H9 (cell line): ENCODE measurements around the gene NCS1. TPM values are rescaled to one million over a fixed set of nuclear protein-coding genes. Genes with fewer than 3 reads are reported as not detected.

Experiments used
- DNase-seq: peaks from one replicate; pipeline ENCODE4 v3.0.0-alpha.2; 2017
- H2AFZ ChIP-seq: one replicate; pipeline ENCODE4 v1.6.1; 2013; ENCODE audit warnings: mild to moderate bottlenecking, low read length, control low read depth, moderate library complexity
- H2AK5ac ChIP-seq: 2 replicates; pipeline ENCODE4 v1.6.1; 2013; ENCODE audit warnings: low read length, control low read depth, mixed read lengths; ENCODE audit not compliant: insufficient read length
- H2BK120ac ChIP-seq: one replicate; pipeline ENCODE4 v1.6.1; 2013; ENCODE audit warnings: low read depth, mild to moderate bottlenecking, low read length, control low read depth, inconsistent platforms; ENCODE audit not compliant: poor library complexity, severe bottlenecking
- H2BK12ac ChIP-seq: 2 replicates; pipeline ENCODE4 v1.6.1; 2013; ENCODE audit warnings: low read length, control low read depth, mixed read lengths, low read depth; ENCODE audit not compliant: insufficient read length
- H2BK15ac ChIP-seq: 2 replicates; pipeline ENCODE4 v1.6.1; 2013; ENCODE audit warnings: low read depth, low read length, control low read depth
- H2BK20ac ChIP-seq: one replicate; pipeline ENCODE4 v1.6.1; 2013; ENCODE audit warnings: low read depth, mild to moderate bottlenecking, low read length, control low read depth, inconsistent platforms; ENCODE audit not compliant: poor library complexity, severe bottlenecking
- H2BK5ac ChIP-seq: 2 replicates; pipeline ENCODE4 v1.6.1; 2013; ENCODE audit warnings: low read length, control low read depth, mixed read lengths; ENCODE audit not compliant: insufficient read length
- H3K14ac ChIP-seq: 2 replicates; pipeline ENCODE4 v1.6.1; 2013; ENCODE audit warnings: low read length, control low read depth; ENCODE audit not compliant: insufficient read depth
- H3K18ac ChIP-seq: 2 replicates; pipeline ENCODE4 v1.6.1; 2013; ENCODE audit warnings: low read depth, mild to moderate bottlenecking, mixed read lengths, low read length, control low read depth; ENCODE audit not compliant: insufficient read length
- H3K23ac ChIP-seq: 2 replicates; pipeline ENCODE4 v1.6.1; 2013; ENCODE audit warnings: low read length, control low read depth, mixed read lengths, low read depth; ENCODE audit not compliant: insufficient read length
- H3K23me2 ChIP-seq: 2 replicates; pipeline ENCODE4 v1.6.1; 2013; ENCODE audit warnings: low read depth, mild to moderate bottlenecking, mixed read lengths, low read length, control low read depth; ENCODE audit not compliant: insufficient read length, poor library complexity, severe bottlenecking
- H3K27ac ChIP-seq: 2 replicates; pipeline ENCODE4 v1.5.1; 2013; ENCODE audit warnings: low read length, control low read depth, mixed read lengths, low read depth; ENCODE audit not compliant: insufficient read length
- H3K27me3 ChIP-seq: 2 replicates; pipeline ENCODE4 v1.6.1; 2013; ENCODE audit warnings: low read length, control low read depth, inconsistent platforms; ENCODE audit not compliant: insufficient read depth
- H3K4ac ChIP-seq: 2 replicates; pipeline ENCODE4 v1.6.1; 2013; ENCODE audit warnings: low read depth, mild to moderate bottlenecking, control low read depth, inconsistent platforms, low read length, moderate library complexity
- H3K4me1 ChIP-seq: 2 replicates; pipeline ENCODE4 v1.6.1; 2013; ENCODE audit warnings: low read length, control low read depth, inconsistent platforms; ENCODE audit not compliant: insufficient read depth
- H3K4me2 ChIP-seq: 2 replicates; pipeline ENCODE4 v1.6.1; 2013; ENCODE audit warnings: low read length, control low read depth, mixed read lengths; ENCODE audit not compliant: insufficient read length, insufficient read depth
- H3K56ac ChIP-seq: 2 replicates; pipeline ENCODE4 v1.6.1; 2013; ENCODE audit warnings: low read depth, mild to moderate bottlenecking, mixed read lengths, low read length, control low read depth; ENCODE audit not compliant: insufficient read length
- H3K79me1 ChIP-seq: 2 replicates; pipeline ENCODE4 v1.6.1; 2013; ENCODE audit warnings: low read depth, mild to moderate bottlenecking, moderate library complexity, low read length, control low read depth, inconsistent platforms; ENCODE audit not compliant: insufficient read depth, poor library complexity, severe bottlenecking
- H3K79me2 ChIP-seq: 2 replicates; pipeline ENCODE4 v1.6.1; 2013; ENCODE audit warnings: low read length, control low read depth, inconsistent platforms; ENCODE audit not compliant: insufficient read depth
- H3K9ac ChIP-seq: 2 replicates; pipeline ENCODE4 v1.6.1; 2013; ENCODE audit warnings: low read length, control low read depth, mixed read lengths; ENCODE audit not compliant: insufficient read length; ENCODE audit errors: extremely low read depth
- H3K9me3 ChIP-seq: one replicate; pipeline ENCODE4 v1.6.1; 2013; ENCODE audit warnings: low read depth, low read length, inconsistent platforms; ENCODE audit not compliant: control insufficient read depth
- H3T11ph ChIP-seq: one replicate; pipeline ENCODE4 v1.6.1; 2013; ENCODE audit warnings: mild to moderate bottlenecking, low read length, control low read depth, inconsistent platforms
- H4K20me1 ChIP-seq: one replicate; pipeline ENCODE4 v1.6.1; 2013; ENCODE audit not compliant: control insufficient read depth, insufficient read length, insufficient read depth
- H4K5ac ChIP-seq: 2 replicates; pipeline ENCODE4 v1.6.1; 2013; ENCODE audit warnings: low read depth, mild to moderate bottlenecking, mixed read lengths, low read length, control low read depth; ENCODE audit not compliant: insufficient read length
- H4K8ac ChIP-seq: replicated peaks from 2 replicates; pipeline ENCODE4 v1.6.1; 2013; ENCODE audit warnings: low read length, control low read depth, mixed read lengths, low read depth; ENCODE audit not compliant: insufficient read length
- H4K91ac ChIP-seq: 2 replicates; pipeline ENCODE4 v1.6.1; 2013; ENCODE audit warnings: low read depth, mild to moderate bottlenecking, moderate library complexity, mixed read lengths, low read length, control low read depth; ENCODE audit not compliant: insufficient read length
- H3K27ac Mint-ChIP-seq, 3 experiments: 2 replicates in 2 of 3; 3 replicates in 1 of 3; pipeline ENCODE4 v1.8.0; 2020 to 2021; ENCODE audit warnings: mixed read lengths in 3 of 3, mild to moderate bottlenecking in 1 of 3, moderate library complexity in 1 of 3
- H3K27me3 Mint-ChIP-seq: 2 replicates; pipeline ENCODE4 v1.8.0; 2021; ENCODE audit warnings: low read depth, mild to moderate bottlenecking, moderate library complexity, mixed read lengths
- H3K36me3 Mint-ChIP-seq, 3 experiments: 2 replicates in 2 of 3; 3 replicates in 1 of 3; pipeline ENCODE4 v1.8.0; 2020 to 2021; ENCODE audit warnings: low read depth in 3 of 3, mixed read lengths in 3 of 3; ENCODE audit not compliant: insufficient read depth in 1 of 3
- H3K4me1 Mint-ChIP-seq, 2 experiments: 2 replicates each; pipeline ENCODE4 v1.8.0; 2020; ENCODE audit warnings: mixed read lengths in 2 of 2
- H3K4me3 Mint-ChIP-seq, 2 experiments: 2 replicates in 1 of 2; 3 replicates in 1 of 2; pipeline ENCODE4 v1.8.0; 2020 to 2021; ENCODE audit warnings: mild to moderate bottlenecking in 2 of 2, mixed read lengths in 2 of 2, moderate library complexity in 1 of 2
- H3K9me3 Mint-ChIP-seq, 2 experiments: 2 replicates in 1 of 2; 3 replicates in 1 of 2; pipeline ENCODE4 v1.8.0; 2020; ENCODE audit warnings: mild to moderate bottlenecking in 2 of 2, mixed read lengths in 2 of 2, moderate library complexity in 1 of 2
- WGBS: extraction: QIAGEN DNeasy Blood & Tissue Kit; methylation state at CpG from one replicate; pipeline ENCODE4 v1.1.7; 2013; ENCODE audit warnings: missing lambda C conversion rate, low lambda C conversion rate, mixed read lengths; ENCODE audit not compliant: insufficient read length; ENCODE audit errors: extremely low coverage; 5-methylcytosine and 5-hydroxymethylcytosine counted together
- total RNA-seq: library from RNA; stranded (reverse); gene quantifications from 2 replicates; pipeline ENCODE4 v1.2.1, GENCODE V29; 2021
- TF ChIP-seq, protein P1 (sequence below): fragments of 200-600 bp; sonication (generic); conservative IDR thresholded peaks from 3 replicates; pipeline ENCODE4 v1.8.0; 2021; ENCODE audit warnings: antibody characterized with exemption, mild to moderate bottlenecking

The NCS1 gene
- total RNA-seq, 1 experiment from 2014 or later = 38.1 TPM

DNA sequence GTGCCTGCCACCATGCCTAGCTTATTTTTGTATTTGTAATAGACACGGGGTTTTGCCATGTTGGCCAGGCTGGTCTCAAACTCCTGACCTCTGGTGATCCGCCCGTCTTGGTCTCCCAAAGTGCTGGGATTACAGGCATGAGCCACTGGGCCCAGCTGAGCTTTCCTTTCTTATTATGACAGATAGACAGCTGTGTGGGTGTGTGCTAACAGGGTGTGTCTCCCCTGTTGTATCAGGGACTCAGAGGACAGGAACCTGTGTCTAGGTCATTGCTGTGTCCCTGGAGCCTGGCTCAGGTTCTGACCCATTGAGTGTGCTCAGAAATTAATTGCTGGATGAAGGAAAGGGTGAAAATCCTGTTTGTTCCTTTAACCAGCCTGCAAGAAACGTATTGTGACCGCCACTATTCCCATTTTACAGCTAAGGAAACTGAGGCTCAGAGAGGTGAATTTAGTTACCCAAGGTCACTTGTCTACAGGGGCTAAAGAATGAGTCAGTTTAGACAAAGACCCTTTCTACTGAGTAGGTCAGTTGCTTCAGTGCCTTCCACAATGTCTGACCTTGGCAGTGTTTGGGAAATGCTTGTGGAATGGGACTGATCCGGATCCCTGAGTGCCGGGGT, 16.8 kb downstream of the NCS1 start:
- no peaks in the 10 kb centered on the region for H4K20me1 ChIP-seq
- peaks cover 39 to 56% of the 10 kb centered on the region in 2 experiments for H3K4me1 Mint-ChIP-seq
- no peak overlapping the region for H4K91ac ChIP-seq

More for the DNA sequence above, 16.8 kb downstream of the NCS1 start:
- no peak overlapping the region for H2BK20ac ChIP-seq
- H3K27me3 Mint-ChIP-seq = no peaks in the 10 kb centered on the region
- no peak overlapping the region for H3K23ac ChIP-seq
- no peaks in the 10 kb centered on the region; the same call in 1 of the 2 replicates for H3K79me2 ChIP-seq
- 0 out of 2 replicates have a peak, but pooled peaks cover 3% of the 10 kb centered on the region for H3K4me1 ChIP-seq
- no peak overlapping the region for H3K4ac ChIP-seq
- no peaks in the 10 kb centered on the region for H3K9me3 Mint-ChIP-seq
- H3K23me2 ChIP-seq = no peaks in the 10 kb centered on the region
- H3K14ac ChIP-seq = no peak overlapping the region
- no peak overlapping the region for H3K56ac ChIP-seq
- no peak overlapping the region for H3T11ph ChIP-seq
- H4K8ac ChIP-seq = no peak overlapping the region
- no peak overlapping the region for H2AK5ac ChIP-seq
- no peak for DNase-seq
- H3K4me2 ChIP-seq = no peak overlapping the region
- no peak overlapping the region for H3K27ac ChIP-seq
- TF ChIP-seq, protein P1, sequence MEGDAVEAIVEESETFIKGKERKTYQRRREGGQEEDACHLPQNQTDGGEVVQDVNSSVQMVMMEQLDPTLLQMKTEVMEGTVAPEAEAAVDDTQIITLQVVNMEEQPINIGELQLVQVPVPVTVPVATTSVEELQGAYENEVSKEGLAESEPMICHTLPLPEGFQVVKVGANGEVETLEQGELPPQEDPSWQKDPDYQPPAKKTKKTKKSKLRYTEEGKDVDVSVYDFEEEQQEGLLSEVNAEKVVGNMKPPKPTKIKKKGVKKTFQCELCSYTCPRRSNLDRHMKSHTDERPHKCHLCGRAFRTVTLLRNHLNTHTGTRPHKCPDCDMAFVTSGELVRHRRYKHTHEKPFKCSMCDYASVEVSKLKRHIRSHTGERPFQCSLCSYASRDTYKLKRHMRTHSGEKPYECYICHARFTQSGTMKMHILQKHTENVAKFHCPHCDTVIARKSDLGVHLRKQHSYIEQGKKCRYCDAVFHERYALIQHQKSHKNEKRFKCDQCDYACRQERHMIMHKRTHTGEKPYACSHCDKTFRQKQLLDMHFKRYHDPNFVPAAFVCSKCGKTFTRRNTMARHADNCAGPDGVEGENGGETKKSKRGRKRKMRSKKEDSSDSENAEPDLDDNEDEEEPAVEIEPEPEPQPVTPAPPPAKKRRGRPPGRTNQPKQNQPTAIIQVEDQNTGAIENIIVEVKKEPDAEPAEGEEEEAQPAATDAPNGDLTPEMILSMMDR = no peak
- H3K4me3 Mint-ChIP-seq = no peak overlapping the region
- no CpG with 5 or more reads among the region's 7 CpGs for WGBS
- H2BK120ac ChIP-seq = no peak overlapping the region
- H3K9me3 ChIP-seq = no peaks in the 10 kb centered on the region
- H2BK15ac ChIP-seq = no peak overlapping the region
- no peak overlapping the region for H2BK12ac ChIP-seq
- H3K27me3 ChIP-seq = no peaks in the 10 kb centered on the region
- no peak overlapping the region for H4K5ac ChIP-seq
- H3K27ac Mint-ChIP-seq = no peak overlapping the region
- no peak overlapping the region for H3K18ac ChIP-seq
- no peak overlapping the region for H2AFZ ChIP-seq
- no peaks in the 10 kb centered on the region for H3K36me3 Mint-ChIP-seq
- peaks cover 4% of the 10 kb centered on the region for H3K79me1 ChIP-seq
- H3K9ac ChIP-seq = no peak overlapping the region
- no peak overlapping the region for H2BK5ac ChIP-seq
